ENCODE results near the gene SULT2B1.

Gene SULT2B1

GRCh38 chr19:48646722-48647216, 94.8 kb downstream of the SULT2B1 start:
- DNase-seq (ENCODE audit: low read depth in 2 of 3, low spot score in 1 of 3), result no peak

GRCh38 chr19:48648134-48648533, 96.2 kb downstream of the SULT2B1 start:
- no peak for DNase-seq (ENCODE audit: low read depth in 2 of 3, low spot score in 1 of 3)

Data from stimulated activated CD4-positive, alpha-beta T cell treated with anti-CD3 and anti-CD28 coated beads, Interleukin-12 subunit alpha, Interleukin-12 subunit beta, amount 100 ng/mL, for 48 hours (primary cell).